ENCODE results near the gene CERS6.

DNA sequence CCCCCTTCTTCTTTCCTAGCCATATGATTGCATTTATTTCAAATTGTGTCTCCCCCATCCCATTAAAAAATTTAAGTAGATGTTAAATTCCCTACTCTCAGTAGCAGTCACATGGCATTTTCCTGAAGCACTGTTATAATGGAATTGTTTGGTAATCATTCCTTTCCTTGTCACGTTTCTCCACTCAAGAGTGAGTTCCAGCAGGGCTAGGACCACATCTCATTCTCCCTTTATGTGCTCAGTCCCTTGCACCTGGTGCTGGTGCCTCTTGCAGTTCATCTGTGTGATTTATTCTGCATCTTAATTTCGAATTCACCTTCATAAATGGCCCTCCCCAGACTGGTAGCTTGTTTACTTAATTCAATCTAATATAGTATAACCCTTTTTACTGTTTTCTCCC, 276.0 kb downstream of the CERS6 start:
- TF ChIP-seq, protein P1, sequence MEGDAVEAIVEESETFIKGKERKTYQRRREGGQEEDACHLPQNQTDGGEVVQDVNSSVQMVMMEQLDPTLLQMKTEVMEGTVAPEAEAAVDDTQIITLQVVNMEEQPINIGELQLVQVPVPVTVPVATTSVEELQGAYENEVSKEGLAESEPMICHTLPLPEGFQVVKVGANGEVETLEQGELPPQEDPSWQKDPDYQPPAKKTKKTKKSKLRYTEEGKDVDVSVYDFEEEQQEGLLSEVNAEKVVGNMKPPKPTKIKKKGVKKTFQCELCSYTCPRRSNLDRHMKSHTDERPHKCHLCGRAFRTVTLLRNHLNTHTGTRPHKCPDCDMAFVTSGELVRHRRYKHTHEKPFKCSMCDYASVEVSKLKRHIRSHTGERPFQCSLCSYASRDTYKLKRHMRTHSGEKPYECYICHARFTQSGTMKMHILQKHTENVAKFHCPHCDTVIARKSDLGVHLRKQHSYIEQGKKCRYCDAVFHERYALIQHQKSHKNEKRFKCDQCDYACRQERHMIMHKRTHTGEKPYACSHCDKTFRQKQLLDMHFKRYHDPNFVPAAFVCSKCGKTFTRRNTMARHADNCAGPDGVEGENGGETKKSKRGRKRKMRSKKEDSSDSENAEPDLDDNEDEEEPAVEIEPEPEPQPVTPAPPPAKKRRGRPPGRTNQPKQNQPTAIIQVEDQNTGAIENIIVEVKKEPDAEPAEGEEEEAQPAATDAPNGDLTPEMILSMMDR (conservative IDR thresholded peaks at IDR 0.05), result no peak
- no peak for TF ChIP-seq EZH2 (IDR thresholded peaks at IDR 0.05; ENCODE audit: low read depth)
